Measurements from ENCODE around the gene SCUBE3.

SCUBE3 gene

DNA sequence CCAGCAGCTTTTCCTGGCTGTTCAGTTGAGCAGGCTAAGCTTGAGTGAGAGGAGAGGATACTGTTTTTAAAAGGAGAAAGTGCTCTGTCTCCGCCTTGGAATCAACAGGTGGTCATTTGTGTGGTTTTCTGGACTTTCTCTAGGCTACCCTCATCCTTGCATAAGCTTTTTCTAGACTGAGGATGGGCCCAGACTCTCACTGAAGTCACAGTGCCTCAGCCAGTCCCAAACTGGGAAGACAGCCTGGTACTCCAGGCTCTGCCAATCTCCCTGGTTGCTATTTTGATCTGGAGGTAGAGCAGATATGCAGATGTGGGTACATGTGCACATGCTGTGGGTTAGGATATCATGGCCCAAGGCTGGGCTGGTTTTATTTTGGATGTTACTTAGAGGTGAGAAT, 7.0 kb downstream of the SCUBE3 start:
- TF ChIP-seq, protein P1, sequence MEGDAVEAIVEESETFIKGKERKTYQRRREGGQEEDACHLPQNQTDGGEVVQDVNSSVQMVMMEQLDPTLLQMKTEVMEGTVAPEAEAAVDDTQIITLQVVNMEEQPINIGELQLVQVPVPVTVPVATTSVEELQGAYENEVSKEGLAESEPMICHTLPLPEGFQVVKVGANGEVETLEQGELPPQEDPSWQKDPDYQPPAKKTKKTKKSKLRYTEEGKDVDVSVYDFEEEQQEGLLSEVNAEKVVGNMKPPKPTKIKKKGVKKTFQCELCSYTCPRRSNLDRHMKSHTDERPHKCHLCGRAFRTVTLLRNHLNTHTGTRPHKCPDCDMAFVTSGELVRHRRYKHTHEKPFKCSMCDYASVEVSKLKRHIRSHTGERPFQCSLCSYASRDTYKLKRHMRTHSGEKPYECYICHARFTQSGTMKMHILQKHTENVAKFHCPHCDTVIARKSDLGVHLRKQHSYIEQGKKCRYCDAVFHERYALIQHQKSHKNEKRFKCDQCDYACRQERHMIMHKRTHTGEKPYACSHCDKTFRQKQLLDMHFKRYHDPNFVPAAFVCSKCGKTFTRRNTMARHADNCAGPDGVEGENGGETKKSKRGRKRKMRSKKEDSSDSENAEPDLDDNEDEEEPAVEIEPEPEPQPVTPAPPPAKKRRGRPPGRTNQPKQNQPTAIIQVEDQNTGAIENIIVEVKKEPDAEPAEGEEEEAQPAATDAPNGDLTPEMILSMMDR (IDR thresholded peaks at IDR 0.05; ENCODE audit: insufficient read depth, low read depth, low read length, missing control alignments) = no peak
- H3K4me3 ChIP-seq (ENCODE audit: low read length) = no peak overlapping the region
- DNase-seq (ENCODE audit: low read depth) = no peak

DNA sequence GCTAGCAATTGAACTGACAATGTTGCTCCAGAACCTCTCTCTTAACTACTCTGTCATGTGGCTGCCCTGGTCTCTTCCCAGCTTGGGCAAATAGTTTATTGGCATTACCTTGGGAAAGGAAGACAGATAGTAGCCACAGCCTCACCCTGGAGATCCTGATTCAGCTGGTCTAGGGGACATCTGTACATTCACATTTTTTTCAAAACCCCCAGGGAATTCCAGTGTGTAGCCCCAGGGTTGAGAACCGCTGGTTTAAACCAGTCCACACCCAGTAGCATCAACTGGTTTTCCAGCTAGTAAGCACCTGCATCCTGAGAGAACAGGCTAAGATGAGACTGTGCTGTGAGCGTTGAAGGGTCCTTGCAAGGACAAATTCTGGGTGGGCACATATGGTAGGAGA, 9.6 kb downstream of the SCUBE3 start:
- DNase-seq (ENCODE audit: low read depth) = no peak
- H3K4me3 ChIP-seq (ENCODE audit: low read length) = no peak overlapping the region
- TF ChIP-seq, protein P1 (IDR thresholded peaks at IDR 0.05; ENCODE audit: insufficient read depth, low read depth, low read length, missing control alignments) = no peak

DNA sequence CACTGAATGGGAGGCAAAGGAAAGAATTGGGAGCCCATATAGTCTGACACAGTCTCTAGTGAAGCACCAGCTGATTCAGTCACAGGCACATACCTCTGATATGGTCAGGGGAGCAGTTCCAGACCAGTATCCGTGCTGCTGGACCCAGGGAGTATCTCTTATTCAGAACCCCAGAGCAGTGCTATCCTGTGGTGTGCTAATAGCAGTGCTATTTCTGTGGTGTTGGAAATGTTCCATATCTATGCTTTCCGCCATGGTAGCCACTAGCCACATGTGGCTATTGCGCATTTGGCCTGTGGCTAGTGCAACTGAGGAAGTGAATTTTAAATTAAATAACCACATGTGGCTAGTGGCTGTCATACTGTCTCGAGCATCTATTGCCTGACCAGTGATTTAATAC, 11.0 kb downstream of the SCUBE3 start:
- TF ChIP-seq, protein P1 (IDR thresholded peaks at IDR 0.05; ENCODE audit: insufficient read depth, low read depth, low read length, missing control alignments) = no peak
- no peak overlapping the region for H3K4me3 ChIP-seq (ENCODE audit: low read length)
- DNase-seq (ENCODE audit: low read depth) = no peak

DNA sequence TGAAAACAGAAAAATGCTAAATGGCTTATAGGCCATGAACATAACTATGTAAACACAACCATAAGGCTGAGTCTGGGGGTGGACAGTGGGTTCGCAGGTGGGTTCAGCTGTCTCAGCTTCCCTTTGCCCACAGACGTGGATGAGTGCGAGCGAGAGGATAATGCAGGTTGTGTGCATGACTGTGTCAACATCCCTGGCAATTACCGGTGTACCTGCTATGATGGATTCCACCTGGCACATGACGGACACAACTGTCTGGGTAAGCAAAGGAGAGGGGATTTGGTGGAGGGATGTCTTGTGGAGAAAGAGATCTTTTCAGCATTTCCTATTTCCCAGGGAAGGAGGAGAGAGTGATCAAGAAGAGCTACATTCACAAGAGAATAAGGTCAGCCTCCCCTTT, 14.7 kb downstream of the SCUBE3 start:
- TF ChIP-seq, protein P1 (IDR thresholded peaks at IDR 0.05; ENCODE audit: insufficient read depth, low read depth, low read length, missing control alignments) = no peak
- no peak overlapping the region for H3K4me3 ChIP-seq (ENCODE audit: low read length)
- no peak for DNase-seq (ENCODE audit: low read depth)

DNA sequence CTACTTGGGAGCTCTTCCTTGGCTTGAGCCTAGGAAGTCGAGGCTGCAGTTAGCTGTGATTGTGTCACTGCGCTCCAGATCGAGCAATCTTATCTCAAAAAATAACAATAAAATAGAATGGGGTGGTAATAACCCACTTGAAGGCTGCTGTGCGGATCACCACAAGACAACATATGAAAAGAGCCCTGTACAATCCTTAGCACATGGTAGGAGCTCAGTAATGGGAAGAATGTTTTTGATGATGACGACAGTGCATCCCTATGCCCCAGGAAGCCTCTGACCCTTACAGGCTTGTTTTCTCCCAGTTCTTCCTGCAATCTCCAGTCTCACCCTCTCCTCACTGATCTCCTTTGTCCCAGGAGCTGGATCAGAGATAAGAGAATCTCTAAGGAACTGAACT, 15.5 kb downstream of the SCUBE3 start:
- TF ChIP-seq, protein P1 (IDR thresholded peaks at IDR 0.05; ENCODE audit: insufficient read depth, low read depth, low read length, missing control alignments) = no peak
- DNase-seq (ENCODE audit: low read depth) = no peak
- no peak overlapping the region for H3K4me3 ChIP-seq (ENCODE audit: low read length)

DNA sequence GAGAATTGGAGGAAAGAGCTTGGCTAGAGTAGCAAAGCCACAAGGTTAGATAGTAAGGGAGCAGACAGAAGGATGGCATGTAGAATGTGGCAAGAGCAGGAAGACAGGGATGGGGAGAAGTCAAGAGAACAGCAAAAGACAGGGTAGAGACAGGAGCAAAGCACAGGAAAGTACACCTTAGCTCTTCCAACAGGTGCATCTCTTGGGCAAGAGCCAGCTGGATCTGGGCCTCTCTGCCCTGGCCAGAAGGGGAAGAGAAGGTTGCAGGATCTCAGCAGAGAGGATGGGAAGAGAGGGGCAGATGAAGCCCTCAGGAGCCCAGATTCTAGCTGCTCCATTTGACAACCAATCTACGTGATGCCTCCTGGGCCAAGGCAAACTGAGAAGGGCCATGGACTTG, 16.7 kb downstream of the SCUBE3 start:
- no peak overlapping the region for H3K4me3 ChIP-seq (ENCODE audit: low read length)
- TF ChIP-seq, protein P1 (IDR thresholded peaks at IDR 0.05; ENCODE audit: insufficient read depth, low read depth, low read length, missing control alignments) = no peak
- DNase-seq (ENCODE audit: low read depth) = no peak

DNA sequence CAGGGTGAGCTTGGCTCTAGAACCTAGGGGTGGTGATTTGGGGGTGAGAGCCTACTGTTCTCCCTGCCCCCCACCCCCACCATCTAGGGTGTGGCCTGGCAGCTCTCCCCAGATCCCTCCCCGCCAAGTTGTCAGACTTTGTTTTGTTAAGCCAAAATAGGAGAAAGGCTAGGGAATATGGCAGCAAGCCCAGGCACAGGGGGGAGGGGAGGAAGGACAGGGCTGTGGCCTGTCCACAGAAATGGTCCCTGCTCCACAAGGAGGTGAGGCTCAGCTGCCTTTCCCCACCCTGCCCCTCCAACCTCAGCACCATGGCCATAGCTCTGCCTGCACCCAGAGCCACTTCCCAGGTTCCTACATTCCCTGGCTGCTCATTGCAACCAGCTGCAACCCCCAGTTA, 17.2 kb downstream of the SCUBE3 start:
- DNase-seq (ENCODE audit: low read depth) = no peak
- TF ChIP-seq, protein P1 (IDR thresholded peaks at IDR 0.05; ENCODE audit: insufficient read depth, low read depth, low read length, missing control alignments) = no peak
- no peak overlapping the region for H3K4me3 ChIP-seq (ENCODE audit: low read length)
